ENCODE results near the gene MAN1B1. TPM values are rescaled to one million over a fixed set of nuclear protein-coding genes. Genes with fewer than 3 reads are reported as not detected.

MAN1B1 gene
- total and polyA plus RNA-seq, 2 of the 8 experiments (the other 6 are each of a cell fraction or from before 2014, with no cell fraction given): 33.7 to 36.3 TPM

- Histone ChIP-seq H3K18ac (ENCODE audit: extremely low read depth, low read length) (no peak overlapping the region), H3K79me1 (ENCODE audit: low read depth, low read length) (no peaks in the 10 kb centered on the region), H4K5ac (ENCODE audit: insufficient read length, low read depth, low read length) (no peak overlapping the region), H2BK120ac (replicated peaks; ENCODE audit: low read depth, low read length) (no peak overlapping the region), H3K9ac (replicated peaks in 1 of 4; ENCODE audit: extremely low read depth in 1 of 4, low read depth in 3 of 4, low read length in 3 of 4) (no peak overlapping the region; a peak in 1 of 7 replicates), H3K36me3 (ENCODE audit: control insufficient read depth in 2 of 4, insufficient read depth in 4 of 4, low read length in 3 of 4) (no peaks in the 10 kb centered on the region; a peak in 1 of 8 replicates), H4K8ac (ENCODE audit: extremely low read depth, insufficient read depth, low read length) (no peak overlapping the region), H3K23ac (ENCODE audit: insufficient read length) (peak overlapping the region; percentile 92), H4K91ac (replicated peaks; ENCODE audit: insufficient read length, low read length) (no peak overlapping the region), H3K23me2 (ENCODE audit: low read depth, low read length) (peaks cover 7% of the 10 kb centered on the region), H4K20me1 (replicated peaks in 1 of 2; ENCODE audit: control insufficient read depth in 1 of 2, insufficient read depth in 2 of 2, low read length in 2 of 2) (peaks cover 3 to 26% of the 10 kb centered on the region in 2 experiments), H3K4ac (replicated peaks; ENCODE audit: insufficient read length, low read depth, low read length) (no peak overlapping the region), H3K56ac (replicated peaks; ENCODE audit: insufficient read length, low read depth, low read length) (no peak overlapping the region), H2AFZ (ENCODE audit: low read length) (no peak overlapping the region), H2BK15ac (ENCODE audit: low read length) (no peak overlapping the region), H2AK5ac (ENCODE audit: low read depth, low read length) (peak overlapping the region; percentile 77; the same call in 1 of the 2 replicates), H3K4me3 (ENCODE audit: extremely low read depth in 1 of 4, insufficient read depth in 2 of 4, low read depth in 3 of 4, low read length in 4 of 4) (no peak overlapping the region), H2BK12ac (ENCODE audit: low read depth, low read length) (no peak overlapping the region), H3K4me1 (replicated peaks in 1 of 4; ENCODE audit: control insufficient read depth in 3 of 4, insufficient read depth in 4 of 4, low read length in 3 of 4) (peaks cover 0 to 7% (median 6%) of the 10 kb centered on the region in 4 experiments; a peak in 4 of 7 replicates), H2BK20ac (ENCODE audit: low read length) (no peak overlapping the region), H3K9me3 (ENCODE audit: insufficient read depth in 2 of 2, low read depth in 1 of 2, low read length in 1 of 2) (peaks cover 0 to 7% of the 10 kb centered on the region in 2 experiments; a peak in 3 of 4 replicates), H3K79me2 (ENCODE audit: control insufficient read depth in 1 of 2, insufficient read depth in 2 of 2, low read length in 2 of 2) (no peaks in the 10 kb centered on the region; a peak in 1 of 4 replicates), H3K14ac (ENCODE audit: insufficient read length) (no peak overlapping the region), H3K27me3 (replicated peaks in 1 of 4; ENCODE audit: control insufficient read depth in 3 of 4, extremely low read depth in 1 of 4, insufficient read depth in 3 of 4, low read length in 3 of 4) (peaks cover 16 to 32% (median 31%) of the 10 kb centered on the region in 4 experiments; a peak in 6 of 7 replicates), H2BK5ac (ENCODE audit: low read depth, low read length) (peak overlapping the region; percentile 3; the same call in 1 of the 2 replicates), H3K27ac (ENCODE audit: low read depth, low read length) (no peak overlapping the region), H3K4me2 (ENCODE audit: insufficient read depth in 1 of 2, low read depth in 2 of 2, low read length in 2 of 2) (no peak overlapping the region; a peak in 1 of 4 replicates)
- ChIA-PET CTCF (ENCODE audit: partially characterized antibody) (interaction anchor here (1.1 to 2.0 kb wide), 2 partner anchors 10 to 22 kb away, joined by 3 to 6 read pairs; no protein-coding TSS in a partner anchor), POLR2A (ENCODE audit: partially characterized antibody) (no interaction called here)
- 86% methylated on average over 7 of the region's 7 CpGs; no CpG with 5 or more reads in 1 of the 2 experiments for WGBS, 2 experiments (ENCODE audit: extremely low coverage in 1 of 2, insufficient coverage in 1 of 2, insufficient read length in 1 of 2, insufficient replicate concordance in 2 of 2, low coverage in 1 of 2, low lambda C conversion rate in 2 of 2, missing lambda C conversion rate in 1 of 2)
- no peak for DNase-seq (ENCODE audit: low read depth in 1 of 2, low spot score in 2 of 2)
- no peak for FAIRE-seq
- TF ChIP-seq SIRT6 (IDR thresholded peaks at IDR 0.05; ENCODE audit: low read length): no peak
Observed at GRCh38 chr9:137152844-137153405, 66.1 kb downstream of the MAN1B1 start.
